ENCODE measurements around the gene ATP5F1C. TPM values are rescaled to one million over a fixed set of nuclear protein-coding genes. Genes with fewer than 3 reads are reported as not detected.

ATP5F1C gene
- total RNA-seq, 2 experiments from 2014 or later, result 282 to 292 TPM

- H3K4me3 Mint-ChIP-seq, result no peak overlapping the region
- POLR2A ChIA-PET, result interaction anchor here (1.8 kb wide), 1 partner anchor 26 kb away, joined by 7 read pairs; the partner anchor contains the start of gene TAF3
- CTCF ChIA-PET, result no interaction called here
- no peak for TF ChIP-seq CTCF (IDR thresholded peaks at IDR 0.05)
- H3K27me3 Mint-ChIP-seq, result no peaks in the 10 kb centered on the region
- H3K27ac Mint-ChIP-seq, result peak overlapping the region; percentile 48
- peaks cover 72% of the 10 kb centered on the region for H3K4me1 Mint-ChIP-seq (ENCODE audit: low read depth)
- ATAC-seq (no peak), DNase-seq (no peak)
- intact Hi-C loops (cut with micrococcal nuclease), result no loop called here
- H3K36me3 Mint-ChIP-seq (ENCODE audit: low read depth), result peaks cover 47% of the 10 kb centered on the region
- H3K9me3 Mint-ChIP-seq, result no peaks in the 10 kb centered on the region
These were observed 4.6 kb downstream of the ATP5F1C start for GRCh38 chr10:7792541-7792940.

GRCh38 chr10:7794251-7795026 is 6.5 kb downstream of the ATP5F1C start:
- CTCF ChIA-PET, result no interaction called here
- H3K27me3 Mint-ChIP-seq, result no peaks in the 10 kb centered on the region
- POLR2A ChIA-PET, result interaction anchor here (1.4 kb wide), 1 partner anchor 20 kb away, joined by 3 read pairs; no protein-coding TSS in a partner anchor

GRCh38 chr10:7795605-7796004 is 7.6 kb downstream of the ATP5F1C start:
- intact Hi-C loops (cut with micrococcal nuclease), result no loop called here
- TF ChIP-seq CTCF (IDR thresholded peaks at IDR 0.05), result no peak
- POLR2A ChIA-PET, result interaction anchor here (1.4 kb wide), 1 partner anchor 18 kb away, joined by 3 read pairs; no protein-coding TSS in a partner anchor

More at GRCh38 chr10:7794251-7795026, 6.5 kb downstream of the ATP5F1C start:
- peaks cover 45% of the 10 kb centered on the region for H3K36me3 Mint-ChIP-seq (ENCODE audit: low read depth)
- no peak for TF ChIP-seq CTCF (IDR thresholded peaks at IDR 0.05)
- peak overlapping the region; percentile 40 for H3K27ac Mint-ChIP-seq
- peaks cover 67% of the 10 kb centered on the region for H3K4me1 Mint-ChIP-seq (ENCODE audit: low read depth)
- DNase-seq (no peak), ATAC-seq (no peak)
- H3K4me3 Mint-ChIP-seq, result no peak overlapping the region
- H3K9me3 Mint-ChIP-seq, result no peaks in the 10 kb centered on the region
- intact Hi-C loops (cut with micrococcal nuclease), result no loop called here

GRCh38 chr10:7797582-7797981 is 9.6 kb downstream of the ATP5F1C start:
- peak overlapping the region; percentile 64 for H3K27ac Mint-ChIP-seq
- peak; percentile 30 for ATAC-seq
- no peak overlapping the region for H3K4me3 Mint-ChIP-seq
- peaks cover 39% of the 10 kb centered on the region for H3K4me1 Mint-ChIP-seq (ENCODE audit: low read depth)
- ChIA-PET CTCF (interaction anchor here (0.8 kb wide), 1 partner anchor 272 kb away, joined by 3 read pairs; no protein-coding TSS in a partner anchor), POLR2A (interaction anchor here (0.5 to 3.5 kb wide), 2 partner anchors 9 to 388 kb away, joined by 6 to 14 read pairs; partner anchors contain the start of genes ATP5F1C and KIN)
- peak; percentile 21 for DNase-seq
- H3K36me3 Mint-ChIP-seq (ENCODE audit: low read depth), result peaks cover 50% of the 10 kb centered on the region
- intact Hi-C loops (cut with micrococcal nuclease), result no loop called here
- no peaks in the 10 kb centered on the region for H3K9me3 Mint-ChIP-seq
- TF ChIP-seq CTCF (IDR thresholded peaks at IDR 0.05), result no peak
- H3K27me3 Mint-ChIP-seq, result no peaks in the 10 kb centered on the region

More at GRCh38 chr10:7795605-7796004, 7.6 kb downstream of the ATP5F1C start:
- no peaks in the 10 kb centered on the region for H3K9me3 Mint-ChIP-seq
- H3K4me3 Mint-ChIP-seq, result no peak overlapping the region
- DNase-seq (no peak), ATAC-seq (no peak)
- H3K36me3 Mint-ChIP-seq (ENCODE audit: low read depth), result peaks cover 48% of the 10 kb centered on the region
- H3K4me1 Mint-ChIP-seq (ENCODE audit: low read depth), result peaks cover 58% of the 10 kb centered on the region
- H3K27me3 Mint-ChIP-seq, result no peaks in the 10 kb centered on the region
- CTCF ChIA-PET, result no interaction called here
- peak overlapping the region; percentile 19 for H3K27ac Mint-ChIP-seq

- H3K36me3 Mint-ChIP-seq (ENCODE audit: low read depth), result peaks cover 51% of the 10 kb centered on the region
These were observed 14.6 kb downstream of the ATP5F1C start for GRCh38 chr10:7802606-7803005.

More at GRCh38 chr10:7802606-7803005, 14.6 kb downstream of the ATP5F1C start:
- no peak for TF ChIP-seq CTCF (IDR thresholded peaks at IDR 0.05)
- intact Hi-C loops (cut with micrococcal nuclease), result no loop called here
- POLR2A ChIA-PET, result no interaction called here
- Mint-ChIP-seq H3K9me3 (no peaks in the 10 kb centered on the region), H3K4me1 (ENCODE audit: low read depth) (no peaks in the 10 kb centered on the region), H3K27me3 (no peaks in the 10 kb centered on the region), H3K27ac (no peak overlapping the region), H3K4me3 (no peak overlapping the region)
- DNase-seq, result no peak
- CTCF ChIA-PET, result no interaction called here
- no peak for ATAC-seq

Measured in activated CD8-positive, alpha-beta T cell treated with anti-CD3 and anti-CD28 coated beads for 36 hours (primary cell).